ENCODE measurements around the gene EML4. TPM values are rescaled to one million over a fixed set of nuclear protein-coding genes. Genes with fewer than 3 reads are reported as not detected.

EML4 gene
- total and polyA plus RNA-seq, 2 of the 13 experiments (the other 11 are each of a cell fraction or from before 2014, with no cell fraction given): 243 to 476 TPM

GRCh38 chr2:42141687-42142546 is 27.2 kb upstream of the EML4 start (continued):
- TF ChIP-seq ZNF318 (CRISPR knock-in tag; IDR thresholded peaks at IDR 0.05): no peak
- no peak; the same call in 1 of the 2 replicates for TF ChIP-seq HINFP (CRISPR knock-in tag; IDR thresholded peaks at IDR 0.05; ENCODE audit: low read depth)
- no peak for TF ChIP-seq SRSF9 (IDR thresholded peaks at IDR 0.05; ENCODE audit: borderline replicate concordance, insufficient read depth, low read depth, low read length, poor library complexity, severe bottlenecking)
- no peak for TF ChIP-seq JUNB (CRISPR knock-in tag; IDR thresholded peaks at IDR 0.05; ENCODE audit: borderline replicate concordance)
- no peak for TF ChIP-seq U2AF1 (optimal IDR thresholded peaks at IDR 0.05; ENCODE audit: low read depth, low read length)
- TF ChIP-seq HOMEZ (CRISPR knock-in tag; IDR thresholded peaks at IDR 0.05; ENCODE audit: low read depth): peak; percentile 62
- no peak for TF ChIP-seq ZNF260 (CRISPR knock-in tag; IDR thresholded peaks at IDR 0.05; ENCODE audit: borderline replicate concordance, low read depth)
- peak; percentile 36; the same call in 1 of the 2 replicates for TF ChIP-seq MYC (CRISPR knock-in tag; IDR thresholded peaks at IDR 0.05; ENCODE audit: borderline replicate concordance)
- TF ChIP-seq GTF3A (CRISPR knock-in tag; conservative IDR thresholded peaks at IDR 0.05): 0 out of 2 replicates have a peak, but pooled peaks have one; percentile 43
- TF ChIP-seq SP1 (IDR thresholded peaks at IDR 0.05): no peak
- peak; percentile 64 for TF ChIP-seq SP1 (CRISPR knock-in tag; IDR thresholded peaks at IDR 0.05)
- TF ChIP-seq ZNF207 (IDR thresholded peaks at IDR 0.05; ENCODE audit: borderline replicate concordance): no peak
- peak; percentile 77 for TF ChIP-seq SOX13 (IDR thresholded peaks at IDR 0.05)
- peak in 1 of 2 experiments; percentile 79; a peak in 2 of 4 replicates for TF ChIP-seq SOX13 (CRISPR knock-in tag; conservative IDR thresholded peaks at IDR 0.05 in 1 of 2, IDR thresholded peaks at IDR 0.05 in 1 of 2)
- TF ChIP-seq ZNF766 (CRISPR knock-in tag; IDR thresholded peaks at IDR 0.05; ENCODE audit: borderline replicate concordance): 0 out of 2 replicates have a peak, but pooled peaks have one; percentile 52
- TF ChIP-seq SALL2 (CRISPR knock-in tag; IDR thresholded peaks at IDR 0.05): no peak

All from HepG2 (cell line).